HG02938 (cell line): ENCODE results near the gene EVL.

ENCODE experiments used
- ATAC-seq: cut with Tn5 transposase; IDR thresholded peaks from one replicate; pipeline ENCODE4 v1.9.1; 2021; ENCODE audit warnings: mild to moderate bottlenecking, moderate library complexity; ENCODE audit not compliant: unreplicated experiment

The EVL gene

DNA sequence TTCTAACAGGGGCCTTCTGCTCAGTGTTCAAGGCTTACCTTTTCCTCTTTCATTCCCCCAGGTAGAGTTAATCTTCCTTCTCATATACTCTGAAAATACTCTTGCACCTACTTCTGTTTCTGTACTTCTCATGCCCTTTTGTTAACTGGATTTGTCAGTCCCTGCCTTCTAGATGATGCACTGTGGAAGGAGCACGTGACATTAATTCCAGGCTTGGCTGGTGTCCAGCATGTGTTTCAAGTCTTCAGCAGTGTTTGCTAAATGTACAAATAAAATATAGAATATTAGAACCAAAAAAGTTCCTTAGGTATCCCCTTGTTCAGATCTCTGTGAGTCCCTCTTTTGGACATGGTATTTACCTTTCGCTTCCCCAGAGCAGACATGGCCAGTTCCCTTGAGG lies 27.9 kb upstream of the EVL start:
- no peak for ATAC-seq

DNA sequence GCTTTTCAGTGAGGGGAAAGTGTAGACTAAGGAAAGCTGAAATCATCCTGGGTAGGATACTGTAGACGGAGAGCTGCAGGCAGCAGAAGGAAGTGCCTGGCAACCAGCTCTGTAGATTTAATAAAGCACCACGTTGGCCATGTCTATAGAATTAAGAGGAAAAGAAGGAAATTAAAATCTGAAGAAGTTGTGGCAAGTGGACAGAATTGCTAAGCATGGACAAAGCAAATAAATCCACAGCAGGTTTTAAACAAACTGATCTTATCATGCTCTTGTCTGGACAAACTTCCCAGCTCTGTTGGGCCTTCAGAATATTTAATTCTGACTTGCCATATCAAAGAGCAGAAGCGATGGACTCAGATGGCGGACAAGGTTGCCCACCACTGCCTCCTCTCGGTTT lies 27.2 kb upstream of the EVL start:
- no peak for ATAC-seq

DNA sequence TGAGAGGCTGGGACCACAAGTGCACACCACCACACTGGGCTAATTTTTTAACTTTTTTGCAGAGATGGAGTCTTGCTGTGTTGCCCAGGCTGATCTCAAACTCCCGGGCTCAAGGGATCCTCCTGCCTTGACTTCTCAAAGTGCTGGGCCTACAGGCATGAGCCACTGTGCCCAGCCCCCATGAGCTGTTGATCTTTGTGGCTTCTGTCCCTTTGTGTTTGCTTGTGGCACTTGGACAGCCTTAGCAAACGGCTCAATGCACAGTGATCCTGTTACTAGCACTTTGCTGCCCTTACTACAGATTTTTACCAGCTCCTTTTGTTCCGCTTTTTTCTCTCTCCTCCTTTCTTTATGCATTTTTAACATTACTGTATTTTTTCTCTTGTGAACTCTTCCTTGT lies 25.3 kb upstream of the EVL start:
- ATAC-seq: no peak

DNA sequence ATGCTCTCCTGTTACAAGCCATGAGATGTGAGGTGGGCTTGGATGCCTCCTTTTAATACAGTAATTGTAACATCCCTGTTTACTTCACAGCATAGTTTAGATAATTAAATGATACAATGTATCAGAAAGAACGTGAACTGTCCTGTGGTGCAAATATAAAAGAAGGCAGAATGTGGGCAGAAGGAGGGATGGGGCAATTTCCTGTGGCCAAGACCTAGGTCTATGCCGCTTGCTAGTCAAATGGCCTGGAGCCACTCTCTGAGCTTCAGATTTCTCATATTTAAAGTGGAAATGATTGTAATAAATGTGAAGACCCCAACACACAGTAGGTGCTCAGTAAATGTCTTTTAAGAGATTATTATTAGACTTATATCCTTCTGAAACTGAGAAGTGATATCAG lies 24.0 kb upstream of the EVL start:
- no peak for ATAC-seq

DNA sequence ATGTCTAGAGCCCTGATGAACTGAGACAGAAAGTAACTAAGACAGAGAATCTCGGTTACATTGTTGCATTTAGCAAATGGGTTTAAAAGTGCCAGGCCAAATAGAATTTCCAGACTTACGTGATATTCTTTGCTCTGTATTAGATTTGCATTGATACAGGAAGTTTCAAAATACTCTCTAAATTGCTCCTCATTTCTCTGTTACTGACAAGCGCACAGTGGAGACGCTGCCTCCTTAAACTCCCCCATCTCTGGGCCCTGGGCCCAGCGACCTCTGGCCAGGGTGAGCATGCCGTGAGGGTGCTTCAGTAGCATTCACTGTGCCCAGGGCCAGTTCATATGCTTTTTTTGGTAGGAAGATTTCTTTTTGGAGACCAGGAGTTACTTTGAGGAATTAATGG lies 22.9 kb upstream of the EVL start:
- no peak for ATAC-seq

DNA sequence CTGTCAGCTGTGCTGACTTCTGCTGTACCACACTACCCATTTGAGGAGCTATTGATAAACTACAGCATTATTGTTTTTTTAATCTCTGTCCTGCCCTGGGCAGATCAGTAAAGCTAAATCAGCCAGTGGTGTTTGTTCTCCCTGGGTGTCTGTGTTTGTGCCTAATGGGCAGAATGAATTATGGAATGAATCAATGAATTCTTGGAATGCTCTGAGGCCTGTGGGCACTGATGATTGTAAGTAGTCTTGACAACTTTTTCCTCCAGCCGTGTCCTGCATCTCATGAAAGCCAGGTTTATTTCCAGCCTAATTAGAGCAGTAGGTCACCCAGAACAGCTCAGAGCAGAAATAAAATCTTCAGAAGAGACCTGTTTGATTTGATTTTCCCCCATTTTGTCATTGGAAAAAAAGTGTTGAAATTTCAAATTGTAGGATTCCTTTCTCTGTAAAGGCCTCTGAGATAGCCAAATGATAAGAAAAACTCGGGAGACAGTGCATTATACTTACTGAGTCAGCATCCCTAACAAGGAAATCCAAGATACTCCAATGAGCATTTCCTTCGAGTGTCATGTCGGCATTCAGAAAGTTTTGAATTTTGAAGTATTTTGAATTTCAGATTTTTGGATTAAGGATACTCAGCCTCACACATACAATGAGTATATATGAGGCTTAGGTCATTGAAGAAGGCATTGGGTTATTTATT lies 19.4 kb upstream of the EVL start:
- ATAC-seq: no peak

DNA sequence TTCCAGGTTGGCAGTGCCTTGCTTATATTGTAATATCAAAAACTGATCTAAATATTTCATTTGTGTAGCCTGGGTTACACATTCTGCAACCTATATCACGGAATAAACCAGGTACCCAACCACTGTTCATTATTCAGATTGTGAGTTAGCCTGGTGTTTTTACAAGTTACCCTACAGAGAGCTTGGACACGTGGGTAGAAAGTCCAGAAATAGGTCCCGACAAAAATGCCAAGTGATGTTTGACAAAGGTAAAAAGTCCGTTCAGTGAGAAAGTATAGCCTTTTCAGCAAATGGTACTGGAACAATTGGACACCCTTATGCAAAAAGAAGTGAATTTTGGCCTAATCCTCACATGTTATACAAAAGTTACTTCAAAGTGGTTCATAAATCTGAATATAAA lies 17.6 kb upstream of the EVL start:
- ATAC-seq: no peak

DNA sequence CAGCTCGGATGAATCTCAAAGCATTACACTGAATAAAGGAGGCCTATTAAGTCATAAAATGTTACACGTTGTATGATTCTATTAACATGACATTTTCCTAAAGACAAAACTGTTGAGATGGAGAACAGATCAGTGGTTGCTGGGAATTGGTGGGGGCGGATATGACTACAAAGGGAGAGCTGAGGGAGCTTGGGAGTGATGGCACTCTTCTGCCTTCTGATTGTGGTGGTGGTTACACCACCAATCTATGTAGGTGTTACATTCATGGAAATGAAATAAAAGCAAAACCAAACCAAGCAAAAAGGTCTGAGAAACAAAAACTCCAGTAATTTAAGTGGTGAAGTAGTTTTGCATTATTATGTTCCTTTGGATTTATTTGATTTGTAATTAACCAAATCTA lies 16.4 kb upstream of the EVL start:
- no peak for ATAC-seq

DNA sequence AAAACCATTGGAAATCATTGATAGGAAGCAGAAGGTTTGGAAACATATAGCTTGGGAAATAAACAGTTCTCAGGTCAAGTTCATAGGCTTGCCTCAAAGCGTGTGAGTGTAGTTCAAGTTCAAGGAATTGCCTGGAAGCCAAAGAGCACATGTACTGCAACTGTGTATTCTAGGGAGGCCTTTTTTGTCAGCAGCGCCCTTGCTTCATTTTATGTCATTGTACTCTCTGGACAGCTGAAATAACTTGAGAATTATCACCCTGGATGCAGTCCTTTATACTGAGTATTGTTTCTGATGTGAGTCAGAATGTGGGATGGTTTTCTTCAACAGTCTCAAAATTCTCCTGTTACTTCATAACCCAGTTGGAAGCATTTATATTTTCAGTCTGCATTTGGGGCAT lies 16.0 kb upstream of the EVL start:
- no peak for ATAC-seq

DNA sequence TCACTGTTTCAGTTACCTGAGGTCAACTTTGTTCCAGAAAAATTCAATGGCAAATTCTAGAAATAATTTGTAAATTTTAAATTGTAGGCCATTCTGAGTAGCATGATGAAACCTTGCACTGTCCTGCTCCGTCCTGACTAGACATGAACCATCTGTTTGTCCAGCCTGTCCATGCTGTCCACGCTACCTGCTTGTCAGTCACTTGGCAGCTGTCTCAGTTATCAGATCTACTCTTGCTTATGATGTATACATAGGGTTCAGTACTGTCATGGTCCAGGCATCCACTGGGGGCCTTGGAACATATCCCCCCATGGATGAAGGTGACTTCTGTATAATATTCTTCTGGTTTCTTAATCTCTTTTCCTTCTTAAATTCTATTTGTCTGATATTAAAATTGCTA lies 14.1 kb upstream of the EVL start:
- no peak for ATAC-seq

DNA sequence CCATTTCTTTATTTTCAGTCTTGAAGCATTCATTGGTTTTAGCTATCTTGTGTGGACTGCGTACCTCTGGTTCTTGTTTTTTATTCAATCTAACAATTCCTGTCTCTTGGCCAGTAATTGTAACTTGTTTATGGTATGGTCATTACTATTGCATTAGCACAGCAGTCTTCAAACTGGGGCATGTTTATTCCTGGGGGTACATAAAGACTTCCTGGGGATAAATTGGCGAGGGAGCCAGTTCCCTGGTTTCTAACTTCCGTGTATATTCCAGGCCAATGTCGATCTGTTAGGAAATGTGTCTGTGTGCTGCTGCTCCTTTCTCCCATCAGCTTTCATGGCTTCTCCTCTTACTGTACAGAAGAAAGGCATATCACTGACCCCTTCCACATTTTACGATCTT lies 13.7 kb upstream of the EVL start:
- ATAC-seq: no peak

DNA sequence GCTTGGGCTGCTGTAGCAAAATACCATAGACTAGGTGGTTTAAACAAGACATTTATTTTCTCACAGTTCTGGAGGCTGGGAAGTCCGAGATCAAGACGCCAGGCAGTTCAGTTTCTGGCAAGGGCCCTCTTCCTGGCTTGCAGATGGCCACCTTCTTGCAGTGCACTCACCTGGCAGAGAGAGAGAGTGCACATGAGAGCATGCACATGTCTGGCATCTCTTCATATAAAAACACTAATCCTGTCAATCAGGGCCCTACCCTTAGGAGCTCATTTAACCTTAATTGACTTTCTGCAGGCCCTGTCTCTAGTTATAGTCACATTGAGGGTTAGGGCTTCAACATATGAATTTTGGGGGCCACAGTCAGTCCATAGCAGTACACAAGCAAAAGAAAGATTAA lies 12.4 kb upstream of the EVL start:
- ATAC-seq: no peak

DNA sequence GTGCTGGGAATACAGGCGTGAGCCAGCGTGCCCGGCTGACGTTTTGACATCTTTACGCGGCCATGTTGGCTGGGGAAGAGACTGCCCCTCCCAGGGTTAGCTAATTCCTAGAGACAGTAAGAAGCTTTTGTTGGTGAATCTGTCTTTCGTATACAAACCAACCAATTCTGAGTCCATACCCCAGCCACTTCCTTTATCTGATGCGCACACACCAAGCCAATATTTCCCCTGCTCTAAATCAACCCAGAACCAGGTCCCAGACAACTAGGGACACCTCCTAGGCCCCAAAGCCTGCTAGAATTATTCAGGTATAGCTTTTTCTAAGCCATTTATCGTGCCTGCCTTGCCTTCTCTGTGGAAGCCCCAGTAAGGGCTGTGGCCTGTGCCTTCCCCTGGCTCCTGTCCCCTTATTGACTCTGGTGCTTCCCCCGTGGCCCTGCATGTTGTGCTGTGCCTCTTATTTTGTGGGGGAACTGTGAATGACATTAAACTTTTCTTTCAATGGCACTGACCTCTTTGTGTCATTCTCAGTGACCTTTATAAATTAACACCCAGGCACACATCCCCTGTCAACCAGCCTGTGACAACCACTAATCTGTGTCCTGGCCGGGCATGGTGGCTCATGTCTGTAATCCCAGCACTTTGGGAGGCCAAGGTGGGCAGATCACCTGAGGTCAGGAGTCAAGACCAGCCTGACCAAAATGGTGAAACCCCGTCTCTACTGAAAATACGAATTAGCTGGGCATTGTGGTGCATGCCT lies 10.7 kb upstream of the EVL start:
- no peak for ATAC-seq

DNA sequence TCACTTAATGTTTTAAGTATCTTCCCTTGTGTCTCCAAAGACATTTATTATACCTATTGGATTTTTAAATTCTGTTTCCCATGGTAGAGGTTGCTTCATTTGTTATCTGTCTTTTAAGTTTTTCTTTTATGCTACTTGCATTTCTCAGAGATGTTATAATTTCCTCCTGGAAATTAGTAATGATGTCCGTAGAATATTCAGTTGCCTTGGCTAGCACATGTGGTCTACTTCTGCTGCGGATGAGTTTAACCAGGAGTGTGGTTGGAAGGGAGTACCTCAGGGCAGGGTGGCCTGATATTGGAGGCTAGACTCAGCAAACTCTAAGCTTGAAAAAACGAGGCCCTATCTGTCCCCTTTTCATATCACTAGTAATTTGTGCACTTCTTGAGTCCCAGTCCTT lies 8.8 kb upstream of the EVL start:
- ATAC-seq: no peak

DNA sequence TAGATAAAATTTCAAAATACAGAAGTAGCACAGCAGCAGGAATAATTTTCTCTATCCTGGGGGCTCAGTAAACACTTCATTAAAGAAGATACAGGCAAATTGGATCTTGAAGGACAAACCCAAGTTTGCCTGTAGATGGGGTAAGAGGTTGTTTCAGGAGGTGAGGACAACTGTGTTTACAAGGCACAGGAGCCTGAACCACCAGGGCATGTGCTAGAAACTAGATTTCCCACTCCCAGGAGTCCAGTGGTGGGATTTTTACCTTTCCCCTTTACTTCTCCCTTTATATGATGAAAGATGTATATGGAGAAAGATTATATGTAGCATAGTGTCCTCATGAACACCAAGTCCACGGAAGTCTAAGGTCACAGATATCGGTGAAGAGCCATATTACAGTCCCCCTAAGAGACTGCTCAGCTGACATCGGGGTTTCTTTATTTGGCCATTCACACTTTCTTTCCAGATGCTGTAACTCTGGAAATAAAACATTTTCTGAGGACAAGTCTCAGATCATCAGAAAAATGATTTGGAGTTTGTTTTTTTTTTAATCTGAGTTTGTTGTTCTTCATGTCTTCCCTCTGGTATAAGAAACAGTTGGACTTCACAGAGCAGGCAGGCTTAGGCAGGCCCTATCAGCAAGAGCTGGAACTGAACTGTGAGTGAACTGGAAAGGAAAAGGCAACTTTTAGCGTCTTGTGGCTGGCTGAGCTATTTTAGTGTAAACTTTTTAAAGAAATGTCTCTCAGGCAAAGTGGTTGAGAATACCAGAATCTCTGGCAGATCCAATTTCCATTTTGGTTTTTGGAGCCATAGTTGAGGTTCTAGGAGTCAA lies 8.0 kb upstream of the EVL start:
- no peak for ATAC-seq

DNA sequence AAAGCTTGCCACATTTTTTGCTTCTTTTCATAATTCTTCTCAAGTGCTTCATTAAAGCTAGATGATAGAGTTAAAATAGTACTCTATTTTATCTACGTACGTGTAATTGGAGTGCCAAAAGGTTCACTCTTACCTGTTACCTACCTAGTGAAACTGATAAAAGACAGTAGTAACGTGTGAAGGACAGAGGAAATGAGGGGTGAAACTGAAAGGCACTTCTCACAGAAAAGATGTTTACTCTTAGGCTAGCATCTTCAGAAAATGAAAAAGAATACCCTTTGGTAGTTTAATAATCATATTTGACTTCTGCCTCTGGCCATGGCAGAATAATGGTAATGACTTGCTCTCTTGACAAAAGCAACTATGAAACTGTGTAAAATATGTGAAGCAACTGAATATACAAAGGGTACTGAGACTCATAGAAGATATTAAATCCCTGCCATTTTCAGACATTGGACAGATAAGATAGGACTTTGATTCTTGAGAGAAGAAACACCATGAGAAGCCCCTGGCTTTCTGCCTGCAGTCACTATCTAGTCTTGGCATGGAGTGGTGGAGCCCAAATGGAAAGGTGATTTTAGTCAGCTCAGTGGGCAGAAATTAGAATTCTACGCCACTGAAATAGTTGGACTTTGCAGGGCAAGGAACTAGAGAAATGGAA lies 6.3 kb upstream of the EVL start:
- peak; percentile 73 for ATAC-seq

DNA sequence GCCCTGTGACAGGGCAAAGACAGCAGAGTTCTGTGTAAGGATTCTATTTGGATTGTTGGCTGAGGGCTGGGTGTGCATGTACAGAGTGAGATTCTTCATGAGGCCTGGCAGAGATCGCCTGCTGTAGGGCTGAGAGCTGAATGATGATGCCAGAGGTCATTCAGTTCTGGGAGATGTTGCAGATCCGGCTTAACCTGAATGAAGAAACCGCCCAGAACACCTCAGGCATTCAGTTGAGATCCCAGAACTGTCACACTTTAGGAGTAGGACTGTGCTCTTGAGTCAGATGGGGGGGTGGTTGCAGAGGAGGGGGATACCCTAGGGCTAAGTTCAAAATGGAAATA lies 5.8 kb upstream of the EVL start:
- no peak for ATAC-seq

DNA sequence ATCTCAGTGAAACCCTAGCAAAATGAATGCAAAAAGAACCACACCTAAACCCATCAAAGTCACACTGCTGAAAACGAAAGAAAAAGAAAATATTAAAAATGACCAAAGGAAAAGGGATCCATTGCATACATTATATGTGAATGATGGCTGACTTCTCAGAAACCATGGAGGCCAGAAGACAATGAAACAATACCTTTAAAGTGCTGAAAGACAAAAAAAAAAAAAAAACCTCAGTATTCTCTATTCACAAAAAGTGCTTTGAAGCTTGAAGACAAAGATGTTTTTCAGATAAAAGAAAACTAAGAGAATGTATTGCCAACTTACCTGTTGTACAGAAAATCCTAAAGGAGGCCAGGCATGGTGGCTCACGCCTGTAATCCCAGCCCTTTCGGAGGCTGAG lies 4.5 kb upstream of the EVL start:
- no peak for ATAC-seq

DNA sequence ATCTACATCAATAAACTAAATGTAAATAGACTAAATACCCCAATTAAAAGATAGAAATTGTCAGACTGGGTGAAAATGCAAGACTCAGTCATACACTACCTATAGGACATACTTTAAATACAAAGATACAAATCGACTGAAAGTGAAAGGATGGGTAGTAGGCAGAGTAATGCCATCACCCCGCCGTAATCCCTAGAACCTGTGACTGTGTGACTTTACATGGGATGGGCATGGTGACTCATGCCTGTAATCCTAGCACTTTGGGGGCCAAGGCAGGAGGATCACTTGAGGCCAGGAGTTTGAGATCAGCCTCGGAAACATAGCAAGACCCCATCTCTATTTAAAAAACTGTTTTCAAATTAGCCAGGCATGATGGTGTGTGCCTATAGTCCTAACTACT lies 2.6 kb upstream of the EVL start:
- no peak for ATAC-seq

DNA sequence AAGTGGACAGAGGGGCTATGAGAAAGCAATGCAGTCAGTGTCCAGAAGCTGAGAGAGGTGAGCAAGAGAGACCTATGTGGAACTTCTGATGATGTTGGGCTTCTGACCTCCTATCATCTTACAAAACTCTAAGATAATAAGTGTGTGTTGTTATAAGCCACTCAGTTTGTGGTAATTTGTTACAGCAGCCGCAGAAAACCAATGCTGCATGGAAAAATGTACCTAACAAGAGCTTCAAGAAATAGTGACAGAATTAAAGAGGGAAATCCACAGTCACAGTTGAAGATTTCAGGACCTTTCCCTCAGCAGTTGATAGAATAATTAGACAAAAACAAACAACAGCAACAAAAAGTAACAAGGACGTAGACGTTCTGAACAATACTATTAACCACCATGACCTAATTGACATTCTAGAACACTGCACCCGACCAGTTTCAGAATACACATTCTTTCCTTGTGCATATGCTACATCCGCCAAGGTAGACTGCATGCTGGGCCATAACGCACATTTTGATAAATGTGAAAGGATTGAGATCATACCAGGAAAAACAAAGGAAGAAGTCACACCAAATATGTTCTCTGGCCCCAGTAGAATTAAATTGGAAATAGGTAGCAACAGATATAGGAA lies 1.8 kb upstream of the EVL start:
- ATAC-seq: no peak
